Adrenal gland (tissue), 5 donors: ENCODE measurements around the gene AGAP5.
"Not testable (repeated sequence)": the region's sequence is repeated elsewhere in the genome, so short reads cannot be mapped to it uniquely, and the experiment has no call there.

Experiments
- CTCF ChIP-seq, 6 experiments: fragments of 450-650 bp in 4 of 6; fragments of 200-600 bp in 2 of 6; sonication (generic) in 1 of 6; IDR thresholded peaks; 1 replicate in 5 of 6; 2 replicates in 1 of 6; pipeline versions ENCODE4 v1.5.1 to v1.8.0; 2016 to 2021; ENCODE audit warnings: antibody characterized with exemption in 6 of 6, mild to moderate bottlenecking in 2 of 6, moderate library complexity in 1 of 6
- POLR2A ChIP-seq, 2 donors: fragments of 450-650 bp; IDR thresholded peaks; one replicate each; pipeline ENCODE4 v1.6.1; 2017; ENCODE audit warnings: antibody characterized with exemption in 2 of 2, mild to moderate bottlenecking in 2 of 2, moderate library complexity in 1 of 2
- donor health status: DM: no; HTN: no; CAD: no.

DNA sequence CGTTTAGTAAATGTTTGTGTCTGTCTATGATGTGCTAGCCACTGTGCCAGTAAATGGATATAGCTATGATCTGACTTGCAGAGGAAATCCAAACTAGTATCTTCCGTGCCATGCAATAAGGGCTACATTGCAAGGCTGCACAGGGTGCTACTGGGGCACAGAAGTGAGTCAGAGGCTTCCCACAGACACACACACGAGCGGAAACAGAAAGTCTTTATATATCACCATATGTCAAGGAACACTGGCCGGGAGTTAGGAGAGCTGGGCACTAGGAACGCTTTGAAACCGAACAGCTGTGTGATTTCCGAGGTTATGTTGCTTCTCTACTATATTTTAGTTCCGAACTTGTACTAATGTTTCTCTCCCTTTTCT is 31.9 kb upstream of the AGAP5 start:
- TF ChIP-seq CTCF, POLR2A (IDR thresholded peaks at IDR 0.05): not testable (repeated sequence)
